ENCODE measurements around the gene CDH15. TPM values are rescaled to one million over a fixed set of nuclear protein-coding genes. Genes with fewer than 3 reads are reported as not detected.

Gene CDH15
- total and polyA plus RNA-seq, 3 donors from 2014 or later: 1.4 to 3.0 (median 2.1) TPM

- intact Hi-C loops (cut with DNase I; ENCODE audit: low total_unique reads): no loop called here
- WGBS, 2 donors: 86 to 93% methylated on average over 11 to 12 of the region's 12 CpGs
- Histone ChIP-seq H3K27ac (no peak overlapping the region), H3K9me3 (no peaks in the 10 kb centered on the region), H3K4me3 (no peak overlapping the region), H3K36me3 (ENCODE audit: low read depth, missing control alignments) (no peaks in the 10 kb centered on the region), H3K27me3 (no peaks in the 10 kb centered on the region), H3K4me1 (peaks cover 11% of the 10 kb centered on the region)
- DNase-seq: no peak
- no peak for TF ChIP-seq POLR2A (IDR thresholded peaks at IDR 0.05)
- TF ChIP-seq, protein P1, sequence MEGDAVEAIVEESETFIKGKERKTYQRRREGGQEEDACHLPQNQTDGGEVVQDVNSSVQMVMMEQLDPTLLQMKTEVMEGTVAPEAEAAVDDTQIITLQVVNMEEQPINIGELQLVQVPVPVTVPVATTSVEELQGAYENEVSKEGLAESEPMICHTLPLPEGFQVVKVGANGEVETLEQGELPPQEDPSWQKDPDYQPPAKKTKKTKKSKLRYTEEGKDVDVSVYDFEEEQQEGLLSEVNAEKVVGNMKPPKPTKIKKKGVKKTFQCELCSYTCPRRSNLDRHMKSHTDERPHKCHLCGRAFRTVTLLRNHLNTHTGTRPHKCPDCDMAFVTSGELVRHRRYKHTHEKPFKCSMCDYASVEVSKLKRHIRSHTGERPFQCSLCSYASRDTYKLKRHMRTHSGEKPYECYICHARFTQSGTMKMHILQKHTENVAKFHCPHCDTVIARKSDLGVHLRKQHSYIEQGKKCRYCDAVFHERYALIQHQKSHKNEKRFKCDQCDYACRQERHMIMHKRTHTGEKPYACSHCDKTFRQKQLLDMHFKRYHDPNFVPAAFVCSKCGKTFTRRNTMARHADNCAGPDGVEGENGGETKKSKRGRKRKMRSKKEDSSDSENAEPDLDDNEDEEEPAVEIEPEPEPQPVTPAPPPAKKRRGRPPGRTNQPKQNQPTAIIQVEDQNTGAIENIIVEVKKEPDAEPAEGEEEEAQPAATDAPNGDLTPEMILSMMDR (IDR thresholded peaks at IDR 0.05): no peak
Observed at GRCh38 chr16:89123831-89124100, 47.8 kb upstream of the CDH15 start.

- no peaks in the 10 kb centered on the region for H3K27me3 ChIP-seq
- H3K4me1 ChIP-seq: no peaks in the 10 kb centered on the region
- no peak overlapping the region for H3K4me3 ChIP-seq
- no peak for DNase-seq
- WGBS, 2 donors: 94 to 97% methylated on average over 1 of the region's 1 CpG
- no peak overlapping the region for H3K27ac ChIP-seq
- intact Hi-C loops (cut with DNase I; ENCODE audit: low total_unique reads): no loop called here
- H3K9me3 ChIP-seq: no peaks in the 10 kb centered on the region
- TF ChIP-seq, protein P1 (IDR thresholded peaks at IDR 0.05): no peak
- no peak for TF ChIP-seq POLR2A (IDR thresholded peaks at IDR 0.05)
- no peaks in the 10 kb centered on the region for H3K36me3 ChIP-seq (ENCODE audit: low read depth, missing control alignments)
Observed at GRCh38 chr16:89129378-89129777, 42.2 kb upstream of the CDH15 start.

DNA sequence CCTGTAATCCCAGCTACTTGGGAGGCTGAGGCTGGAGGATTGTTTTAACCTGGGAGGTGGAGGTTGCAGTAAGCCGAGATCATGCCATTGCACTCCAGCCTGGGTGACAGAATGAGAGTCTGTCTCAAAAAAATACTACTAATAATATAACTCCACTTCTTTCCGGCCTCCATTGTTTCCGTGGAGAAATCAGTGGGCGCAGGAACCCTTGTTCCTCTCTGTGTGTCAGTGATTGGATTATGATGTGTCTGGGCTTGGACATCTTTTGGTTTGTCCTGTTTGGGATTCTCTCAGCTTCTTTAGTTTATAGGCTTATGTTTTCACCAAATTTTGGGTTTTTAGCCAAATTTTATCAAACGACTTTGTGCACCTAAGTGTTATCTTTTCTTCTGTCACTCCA lies 41.1 kb upstream of the CDH15 start:
- WGBS, 2 donors: 96 to 98% methylated on average over 5 of the region's 5 CpGs
- intact Hi-C loops (cut with DNase I; ENCODE audit: low total_unique reads): no loop called here
- H3K27me3 ChIP-seq: no peaks in the 10 kb centered on the region
- DNase-seq: no peak
- H3K27ac ChIP-seq: no peak overlapping the region
- H3K4me3 ChIP-seq: no peak overlapping the region
- H3K4me1 ChIP-seq: no peaks in the 10 kb centered on the region
- no peaks in the 10 kb centered on the region for H3K9me3 ChIP-seq
- no peaks in the 10 kb centered on the region for H3K36me3 ChIP-seq (ENCODE audit: low read depth, missing control alignments)
- TF ChIP-seq, protein P1 (IDR thresholded peaks at IDR 0.05): no peak
- TF ChIP-seq POLR2A (IDR thresholded peaks at IDR 0.05): no peak

DNA sequence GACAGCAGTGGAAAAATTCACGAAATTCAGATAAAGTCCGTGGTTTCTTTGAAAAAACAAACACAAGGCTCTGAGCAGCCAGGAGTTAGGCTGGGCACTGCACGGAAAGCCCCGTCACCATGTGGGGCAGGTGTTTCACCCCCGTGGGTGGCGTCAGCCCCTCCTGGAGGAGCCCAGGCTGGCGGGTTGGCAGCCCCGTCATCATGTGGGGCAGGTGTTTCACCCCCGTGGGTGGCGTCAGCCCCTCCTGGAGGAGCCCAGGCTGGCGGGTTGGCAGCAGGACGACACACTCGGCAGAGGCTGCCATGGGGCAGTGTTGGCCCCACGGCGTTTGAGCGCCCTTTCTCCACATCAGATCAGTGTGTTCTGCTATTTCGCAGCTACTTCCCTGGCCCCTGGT lies 39.8 kb upstream of the CDH15 start:
- Histone ChIP-seq H3K4me1 (no peaks in the 10 kb centered on the region), H3K9me3 (no peaks in the 10 kb centered on the region), H3K27me3 (no peaks in the 10 kb centered on the region), H3K4me3 (no peak overlapping the region), H3K36me3 (ENCODE audit: low read depth, missing control alignments) (no peaks in the 10 kb centered on the region), H3K27ac (no peak overlapping the region)
- WGBS, 2 donors: 94 to 96% methylated on average over 10 to 17 of the region's 17 CpGs
- intact Hi-C loops (cut with DNase I; ENCODE audit: low total_unique reads): no loop called here
- DNase-seq: no peak
- TF ChIP-seq, protein P1 (IDR thresholded peaks at IDR 0.05): no peak
- no peak for TF ChIP-seq POLR2A (IDR thresholded peaks at IDR 0.05)

DNA sequence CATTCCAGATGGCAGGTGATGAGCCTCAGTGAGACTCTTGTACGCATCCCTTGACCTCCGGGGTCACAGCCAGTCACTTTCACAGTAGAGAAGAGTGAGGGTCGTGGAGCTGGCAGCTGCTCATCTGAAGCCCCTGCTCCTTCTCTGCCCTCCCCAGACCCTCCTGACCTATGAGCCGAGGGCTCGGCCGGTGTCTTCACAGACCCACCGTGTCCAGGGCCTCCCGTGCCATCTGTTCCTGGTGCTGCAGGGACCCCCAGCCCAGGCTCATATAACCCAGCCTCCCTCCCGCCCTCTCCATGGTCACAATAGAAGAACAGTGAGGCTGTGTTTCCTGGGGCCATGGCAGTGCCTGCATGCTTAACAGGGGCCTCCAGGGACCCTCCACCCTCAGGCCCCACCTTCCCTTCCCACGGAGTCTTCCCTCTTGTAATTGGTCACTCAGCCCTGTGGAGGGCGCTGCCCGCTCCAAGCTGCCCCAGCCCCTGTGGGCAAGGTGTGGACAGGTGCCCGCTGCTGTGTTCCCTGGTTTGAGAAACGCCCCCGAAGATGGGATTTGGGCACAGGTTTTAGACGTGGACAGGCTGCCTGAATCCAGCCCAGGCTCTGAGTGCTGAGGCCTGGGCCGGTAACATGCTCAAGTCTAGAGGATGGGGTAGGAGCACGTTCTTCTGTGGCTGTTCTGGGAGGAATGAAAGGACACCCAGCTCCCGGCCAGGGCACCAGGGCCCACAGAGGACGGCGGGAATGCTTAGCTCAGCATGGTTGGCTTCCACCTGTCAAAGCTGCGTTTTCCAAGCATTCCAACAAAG lies 39.1 kb upstream of the CDH15 start:
- WGBS, 2 donors: 93 to 95% methylated on average over 15 to 18 of the region's 22 CpGs
- TF ChIP-seq, protein P1 (IDR thresholded peaks at IDR 0.05): no peak
- no peak for TF ChIP-seq POLR2A (IDR thresholded peaks at IDR 0.05)
- no peak overlapping the region for H3K4me3 ChIP-seq

More for the DNA sequence above, 39.1 kb upstream of the CDH15 start:
- Histone ChIP-seq H3K4me1 (no peaks in the 10 kb centered on the region), H3K36me3 (ENCODE audit: low read depth, missing control alignments) (no peaks in the 10 kb centered on the region), H3K27me3 (no peaks in the 10 kb centered on the region), H3K27ac (no peak overlapping the region), H3K9me3 (no peaks in the 10 kb centered on the region)
- DNase-seq: no peak
- intact Hi-C loops (cut with DNase I; ENCODE audit: low total_unique reads): no loop called here
